T-helper 22 cell (primary cell): Measurements from ENCODE around the gene UIMC1.

ENCODE experiments used
- DNase-seq: peaks from one replicate; pipeline ENCODE4 v3.0.0-alpha.2; 2020; ENCODE audit warnings: low read depth

UIMC1 gene

GRCh38 chr5:176869501-176870109 lies 137.0 kb downstream of the UIMC1 start:
- DNase-seq, result no peak

GRCh38 chr5:176868731-176869130 lies 137.8 kb downstream of the UIMC1 start:
- DNase-seq, result no peak

GRCh38 chr5:176868126-176868525 lies 138.5 kb downstream of the UIMC1 start:
- DNase-seq, result no peak

- DNase-seq, result no peak
These were observed 139.8 kb downstream of the UIMC1 start for GRCh38 chr5:176866707-176867310.

- DNase-seq, result no peak
These were observed 140.6 kb downstream of the UIMC1 start for GRCh38 chr5:176865964-176866363.

- DNase-seq, result no peak
These were observed 141.8 kb downstream of the UIMC1 start for GRCh38 chr5:176864755-176865154.

GRCh38 chr5:176863765-176864098 lies 142.8 kb downstream of the UIMC1 start:
- no peak for DNase-seq

- no peak for DNase-seq
These were observed 143.4 kb downstream of the UIMC1 start for GRCh38 chr5:176863041-176863764.

GRCh38 chr5:176862330-176862995 lies 144.1 kb downstream of the UIMC1 start:
- no peak for DNase-seq

GRCh38 chr5:176861276-176861675 lies 145.3 kb downstream of the UIMC1 start:
- DNase-seq, result no peak

- DNase-seq, result no peak
These were observed 146.2 kb downstream of the UIMC1 start for GRCh38 chr5:176860381-176860780.

GRCh38 chr5:176859916-176860315 lies 146.7 kb downstream of the UIMC1 start:
- DNase-seq, result no peak

GRCh38 chr5:176857894-176858273 lies 148.7 kb downstream of the UIMC1 start:
- DNase-seq, result no peak

GRCh38 chr5:176857216-176857893 lies 149.2 kb downstream of the UIMC1 start:
- no peak for DNase-seq

- no peak for DNase-seq
These were observed 149.8 kb downstream of the UIMC1 start for GRCh38 chr5:176856746-176857145.

- DNase-seq, result no peak
These were observed 151.0 kb downstream of the UIMC1 start for GRCh38 chr5:176855598-176855997.
